A673 (cell line): ENCODE data around the gene PRAC1. TPM values are rescaled to one million over a fixed set of nuclear protein-coding genes. Genes with fewer than 3 reads are reported as not detected.
A peak's percentile ranks its signal among the peaks of the same experiment; 100 is the strongest.

Experiments used
- BruUV-seq: library from RNA; stranded (reverse); fragments of 400-500 nt; replicated peaks from 2 replicates; lab custom pipeline; 2021; lab: Mats Ljungman, UMichigan
- CTCF ChIA-PET: fragments of 300-600 bp; sonication (Branson Sonifier 250); formaldehyde crosslinking; loops from one replicate; lab custom pipeline; 2022; ENCODE audit warnings: antibody characterized with exemption; lab: Charles Lee
- POLR2A ChIA-PET: fragments of 300-600 bp; sonication (Branson Sonifier 250); formaldehyde crosslinking; loops from one replicate; lab custom pipeline; 2022; ENCODE audit warnings: antibody characterized with exemption; ENCODE audit not compliant: low non-redundant PET; lab: Charles Lee
- DNase-seq: peaks from one replicate; pipeline ENCODE4 v3.0.0-alpha.2; 2015; ENCODE audit warnings: low spot score
- H3K27ac ChIP-seq: fragments of 200-600 bp; sonication (generic); 2 replicates; pipeline ENCODE4 v1.5.1; 2016; ENCODE audit warnings: mixed run types, low read depth, mild to moderate bottlenecking, mixed read lengths, antibody characterized with exemption, low read length; ENCODE audit not compliant: poor library complexity, severe bottlenecking
- H3K27me3 ChIP-seq: fragments of 200-600 bp; sonication (generic); replicated peaks from 2 replicates; pipeline ENCODE4 v1.6.1; 2017; ENCODE audit warnings: mixed run types, low read depth, mild to moderate bottlenecking, mixed read lengths, antibody characterized with exemption, low read length; ENCODE audit not compliant: insufficient read depth, poor library complexity
- H3K36me3 ChIP-seq: fragments of 200-600 bp; sonication (generic); 2 replicates; pipeline ENCODE4 v1.6.1; 2016; ENCODE audit warnings: mixed run types, mild to moderate bottlenecking, mixed read lengths, antibody characterized with exemption, low read length; ENCODE audit not compliant: insufficient read depth, poor library complexity, severe bottlenecking
- H3K4me1 ChIP-seq: fragments of 200-600 bp; sonication (generic); 2 replicates; pipeline ENCODE4 v1.6.1; 2017; ENCODE audit warnings: mixed run types, mild to moderate bottlenecking, mixed read lengths, antibody characterized with exemption, low read length; ENCODE audit not compliant: insufficient read depth, poor library complexity, severe bottlenecking
- H3K4me3 ChIP-seq: fragments of 200-600 bp; sonication (generic); 2 replicates; pipeline ENCODE4 v1.5.1; 2016; ENCODE audit warnings: low read depth, mixed run types, mild to moderate bottlenecking, mixed read lengths, low read length; ENCODE audit not compliant: poor library complexity, severe bottlenecking
- H3K9me3 ChIP-seq: fragments of 200-600 bp; sonication (generic); 2 replicates; pipeline ENCODE4 v1.6.1; 2016; ENCODE audit warnings: mixed run types, low read depth, mild to moderate bottlenecking, mixed read lengths, antibody characterized with exemption, low read length; ENCODE audit not compliant: poor library complexity, severe bottlenecking
- EZH2 ChIP-seq: fragments of 200-600 bp; sonication (generic); IDR thresholded peaks from 2 replicates; pipeline ENCODE4 v1.6.1; 2017; ENCODE audit warnings: borderline replicate concordance, low read depth, mild to moderate bottlenecking, mixed read lengths, antibody characterized with exemption, low read length; ENCODE audit not compliant: poor library complexity, severe bottlenecking
- intact Hi-C: fragments of 100-400 bp; cut with micrococcal nuclease; formaldehyde crosslinking; loops from one replicate; pipeline ENCODE4 v1.10.0; 2022; ENCODE audit not compliant: unreplicated experiment
- total RNA-seq: library from RNA; stranded (reverse); gene quantifications from 2 replicates; pipeline ENCODE4 v1.2.3, GENCODE V29; 2021
- TF ChIP-seq, protein P1 (sequence below): fragments of 300-800, 200-600 bp; sonication (generic); conservative IDR thresholded peaks from 2 replicates; pipeline ENCODE4 v1.5.1; 2017; ENCODE audit warnings: low read depth, mild to moderate bottlenecking, antibody characterized with exemption, low read length, moderate library complexity, mixed read lengths

PRAC1 gene
- total RNA-seq, 1 experiment from 2014 or later: 78.3 TPM

DNA sequence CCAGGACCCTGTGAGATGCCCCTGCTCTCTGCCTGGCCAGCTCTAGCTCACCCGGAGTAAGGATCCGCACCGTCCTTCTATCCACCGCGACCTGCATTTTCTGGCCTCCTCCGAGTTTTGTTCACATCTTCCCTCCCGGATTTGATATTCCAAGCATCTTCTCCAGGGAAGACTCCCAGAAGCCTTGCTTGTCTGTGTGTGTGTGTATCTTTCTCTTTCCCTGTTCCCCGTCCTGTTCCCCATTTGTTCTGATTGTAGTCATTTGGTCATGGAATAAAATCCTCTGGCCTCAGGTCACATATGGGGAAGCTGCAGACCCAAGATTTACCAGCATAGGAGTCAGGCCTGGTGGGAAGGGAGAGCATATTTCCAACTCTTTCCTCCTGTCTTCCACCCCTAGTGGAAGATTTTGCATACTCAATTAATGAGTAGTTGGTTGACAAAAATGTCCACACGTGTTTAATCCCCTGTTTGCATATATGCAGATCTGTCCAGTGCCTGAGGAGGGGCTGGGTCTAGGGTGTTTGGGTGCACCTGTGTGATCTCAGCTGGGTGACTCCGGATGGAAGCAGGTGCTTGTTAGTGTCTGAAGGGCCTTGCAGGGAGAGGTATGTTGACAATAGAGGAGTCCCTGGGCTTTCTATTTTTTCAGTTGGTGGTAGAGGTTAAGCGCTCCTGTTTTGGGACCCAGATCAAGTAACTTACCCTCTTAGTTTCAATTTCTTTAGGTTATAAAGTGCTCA is 1.9 kb downstream of the PRAC1 start:
- CTCF ChIA-PET: interaction anchor here (1.0 kb wide), 1 partner anchor 84 kb away, joined by 3 read pairs; no protein-coding TSS in a partner anchor
- Histone ChIP-seq H3K9me3 (no peaks in the 10 kb centered on the region), H3K27me3 (no peaks in the 10 kb centered on the region), H3K36me3 (no peaks in the 10 kb centered on the region), H3K27ac (peak overlapping the region; percentile 98), H3K4me3 (peak overlapping the region; percentile 72), H3K4me1 (peaks cover 39% of the 10 kb centered on the region)
- TF ChIP-seq, protein P1, sequence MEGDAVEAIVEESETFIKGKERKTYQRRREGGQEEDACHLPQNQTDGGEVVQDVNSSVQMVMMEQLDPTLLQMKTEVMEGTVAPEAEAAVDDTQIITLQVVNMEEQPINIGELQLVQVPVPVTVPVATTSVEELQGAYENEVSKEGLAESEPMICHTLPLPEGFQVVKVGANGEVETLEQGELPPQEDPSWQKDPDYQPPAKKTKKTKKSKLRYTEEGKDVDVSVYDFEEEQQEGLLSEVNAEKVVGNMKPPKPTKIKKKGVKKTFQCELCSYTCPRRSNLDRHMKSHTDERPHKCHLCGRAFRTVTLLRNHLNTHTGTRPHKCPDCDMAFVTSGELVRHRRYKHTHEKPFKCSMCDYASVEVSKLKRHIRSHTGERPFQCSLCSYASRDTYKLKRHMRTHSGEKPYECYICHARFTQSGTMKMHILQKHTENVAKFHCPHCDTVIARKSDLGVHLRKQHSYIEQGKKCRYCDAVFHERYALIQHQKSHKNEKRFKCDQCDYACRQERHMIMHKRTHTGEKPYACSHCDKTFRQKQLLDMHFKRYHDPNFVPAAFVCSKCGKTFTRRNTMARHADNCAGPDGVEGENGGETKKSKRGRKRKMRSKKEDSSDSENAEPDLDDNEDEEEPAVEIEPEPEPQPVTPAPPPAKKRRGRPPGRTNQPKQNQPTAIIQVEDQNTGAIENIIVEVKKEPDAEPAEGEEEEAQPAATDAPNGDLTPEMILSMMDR: 0 out of 2 replicates have a peak, but pooled peaks have one; percentile 10
- no peak for TF ChIP-seq EZH2
- intact Hi-C loops: loop anchor here (5.0 kb wide), 2 partner anchors 172 to 272 kb away; partner anchors contain the start of gene ATP5MC1
- peak; percentile 51 for DNase-seq
- BruUV-seq: no TSS peak
- POLR2A ChIA-PET: interaction anchor here (0.6 kb wide), 1 partner anchor 578 kb away, joined by 5 read pairs; no protein-coding TSS in a partner anchor

DNA sequence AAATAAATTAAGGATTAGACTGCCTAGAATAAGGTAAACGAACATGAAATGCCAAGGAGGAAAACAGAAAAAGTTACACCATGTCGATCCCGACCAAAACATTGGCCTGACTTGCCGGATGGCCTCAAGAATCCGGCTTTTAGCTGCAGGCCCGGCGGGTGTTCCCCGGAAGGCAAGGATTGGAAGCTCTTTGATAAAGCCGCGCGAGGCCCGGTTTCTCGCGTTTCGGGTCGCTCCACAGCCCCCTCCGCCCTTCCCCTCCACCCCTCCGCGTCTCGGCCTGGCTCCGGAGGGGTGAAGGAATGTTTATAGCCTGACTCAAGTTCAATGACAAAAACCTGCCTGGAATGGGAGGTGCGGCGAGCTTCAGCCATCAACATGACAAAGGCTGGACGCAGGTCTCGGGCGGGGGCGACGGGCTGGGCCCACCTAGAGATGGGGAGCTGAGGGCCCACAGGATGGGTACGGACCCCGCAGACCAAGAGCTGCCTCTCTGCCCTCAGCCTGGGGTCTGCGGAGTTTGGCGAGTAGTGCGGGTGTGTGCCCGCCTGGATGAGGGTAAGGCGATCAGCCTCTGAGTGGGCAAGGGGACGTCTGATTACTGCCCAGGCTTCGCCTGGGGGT is 2.6 kb downstream of the PRAC1 start:
- Histone ChIP-seq H3K27me3 (no peaks in the 10 kb centered on the region), H3K4me1 (peaks cover 34% of the 10 kb centered on the region), H3K9me3 (no peaks in the 10 kb centered on the region), H3K27ac (peak overlapping the region; percentile 98), H3K4me3 (peak overlapping the region; percentile 72), H3K36me3 (no peaks in the 10 kb centered on the region)
- TF ChIP-seq EZH2: no peak
- TF ChIP-seq, protein P1: no peak
- no TSS peak for BruUV-seq
- ChIA-PET POLR2A (interaction anchor here (0.6 to 1.0 kb wide), 2 partner anchors 9 to 577 kb away, joined by 3 to 5 read pairs; partner anchors contain the start of gene HOXB13), CTCF (interaction anchor here (1.0 to 1.2 kb wide), 3 partner anchors 41 to 159 kb away, joined by 3 read pairs; no protein-coding TSS in a partner anchor)
- intact Hi-C loops: loop anchor here (5.0 to 10.0 kb wide), 3 partner anchors 173 to 295 kb away; partner anchors contain the start of gene ATP5MC1
- peak; percentile 88 for DNase-seq

DNA sequence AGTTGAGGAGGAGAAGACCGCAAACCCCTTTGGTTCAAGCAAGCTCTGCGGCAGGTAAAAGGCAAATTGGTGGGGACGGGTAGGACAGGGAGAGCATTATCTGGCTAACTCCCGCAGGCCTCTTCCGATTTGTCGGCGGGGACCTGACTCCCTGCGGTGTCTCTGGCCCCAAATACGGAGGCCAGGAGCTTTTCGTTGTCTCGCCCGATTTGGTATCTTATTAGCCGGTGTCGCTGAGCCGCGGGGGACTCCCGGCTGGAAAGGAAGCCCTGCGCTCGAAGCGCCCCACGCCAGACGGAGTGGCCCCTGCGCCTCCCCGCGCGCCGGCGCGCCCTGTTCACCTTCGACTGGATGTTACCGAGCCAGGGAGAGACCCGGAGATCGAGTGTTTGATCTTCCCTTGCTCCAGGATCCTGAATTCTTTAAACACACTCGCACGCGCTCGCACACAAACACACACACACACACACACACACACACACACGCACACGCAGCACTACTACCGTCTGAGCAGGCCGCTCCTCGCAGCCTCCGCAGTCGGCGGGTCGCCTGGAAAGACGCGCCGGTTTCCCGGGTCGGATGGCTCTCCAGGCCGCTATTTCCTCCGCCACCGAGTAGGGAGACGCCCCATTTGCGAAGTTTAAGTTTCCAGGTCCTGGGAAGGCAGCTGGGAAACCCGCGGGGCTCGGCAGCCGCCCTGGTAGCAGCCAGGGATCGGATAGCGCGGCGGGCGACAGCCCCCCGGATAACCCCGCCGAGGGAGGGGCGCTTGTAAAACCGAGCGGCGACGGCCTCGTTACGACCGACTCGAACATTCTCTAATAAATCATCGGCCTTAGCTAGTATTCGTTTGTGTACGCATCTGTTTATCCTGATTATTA is 3.3 kb downstream of the PRAC1 start:
- peak; percentile 80 for DNase-seq
- no peaks in the 10 kb centered on the region for H3K27me3 ChIP-seq
- peaks cover 32% of the 10 kb centered on the region for H3K4me1 ChIP-seq
- POLR2A ChIA-PET: interaction anchor here (0.5 to 1.0 kb wide), 3 partner anchors 7 to 115 kb away, joined by 3 to 7 read pairs (median 4); partner anchors contain the start of gene HOXB13
- intact Hi-C loops: loop anchor here (10.0 kb wide), 1 partner anchor 296 kb away; no protein-coding TSS in a partner anchor
- TSS peak; percentile 4 for BruUV-seq
- no peaks in the 10 kb centered on the region for H3K9me3 ChIP-seq
- no peaks in the 10 kb centered on the region for H3K36me3 ChIP-seq
- no peak for TF ChIP-seq EZH2
- TF ChIP-seq, protein P1: no peak
- peak overlapping the region; percentile 98 for H3K27ac ChIP-seq
- peak overlapping the region; percentile 72 for H3K4me3 ChIP-seq
- CTCF ChIA-PET: interaction anchor here (0.6 to 1.6 kb wide), 5 partner anchors 41 to 177 kb away, joined by 3 to 4 read pairs (median 3); no protein-coding TSS in a partner anchor
